IMR-90 (cell line): ENCODE measurements around the gene IL13.

Experiments used
- BHLHE40 ChIP-seq: fragments of 150-350 bp; IDR thresholded peaks from 2 replicates; pipeline ENCODE4 v1.6.1; 2016; ENCODE audit warnings: mild to moderate bottlenecking, low read depth, low read length
- CTCF ChIP-seq: conservative IDR thresholded peaks from 2 replicates; pipeline ENCODE4 v1.5.1; 2012; ENCODE audit warnings: mild to moderate bottlenecking, low read depth, low read length, improper control_type of control experiment
- ELK1 ChIP-seq: fragments of 150-350 bp; IDR thresholded peaks from 2 replicates; pipeline ENCODE4 v1.6.1; 2016; ENCODE audit warnings: low read depth, mild to moderate bottlenecking, low read length, moderate library complexity, borderline replicate concordance
- FOS ChIP-seq: fragments of 150-350 bp; IDR thresholded peaks from 2 replicates; pipeline ENCODE4 v1.6.1; 2016; ENCODE audit warnings: low read depth, low read length
- MAZ ChIP-seq: IDR thresholded peaks from 2 replicates; pipeline ENCODE4 v1.6.1; 2012; ENCODE audit warnings: low read depth, mild to moderate bottlenecking, low read length, improper control_type of control experiment, moderate library complexity, borderline replicate concordance
- MXI1 ChIP-seq: IDR thresholded peaks from 2 replicates; pipeline ENCODE4 v1.6.1; 2012; ENCODE audit warnings: low read depth, mild to moderate bottlenecking, low read length, moderate library complexity, borderline replicate concordance
- NFE2L2 ChIP-seq: fragments of 150-350 bp; IDR thresholded peaks from 2 replicates; pipeline ENCODE4 v1.6.1; 2016; ENCODE audit warnings: low read depth, mild to moderate bottlenecking, low read length
- POLR2A ChIP-seq: IDR thresholded peaks from 2 replicates; pipeline ENCODE4 v1.6.1; 2012; ENCODE audit warnings: mild to moderate bottlenecking, low read depth, low read length
- RAD21 ChIP-seq: IDR thresholded peaks from 2 replicates; pipeline ENCODE4 v1.6.1; 2012; ENCODE audit warnings: low read length, improper control_type of control experiment
- RCOR1 ChIP-seq: IDR thresholded peaks from 2 replicates; pipeline ENCODE4 v1.6.1; 2012; ENCODE audit warnings: mild to moderate bottlenecking, low read length, improper control_type of control experiment; ENCODE audit not compliant: insufficient replicate concordance
- RFX5 ChIP-seq: IDR thresholded peaks from 2 replicates; pipeline ENCODE4 v1.8.0; 2012; ENCODE audit warnings: low read depth, mild to moderate bottlenecking, low read length, moderate library complexity
- SMC3 ChIP-seq: fragments of 150-350 bp; IDR thresholded peaks from 2 replicates; pipeline ENCODE4 v1.6.1; 2016; ENCODE audit warnings: low read depth, mild to moderate bottlenecking, antibody characterized with exemption, low read length, moderate library complexity
- USF2 ChIP-seq: fragments of 150-350 bp; IDR thresholded peaks from 2 replicates; pipeline ENCODE4 v1.6.1; 2017; ENCODE audit warnings: mild to moderate bottlenecking, antibody characterized with exemption, low read length, low read depth

- TF ChIP-seq RCOR1 (no peak), CTCF (no peak), BHLHE40 (no peak), USF2 (no peak), SMC3 (no peak), MAZ (no peak), RFX5 (no peak), POLR2A (no peak), FOS (no peak), ELK1 (no peak), MXI1 (no peak), RAD21 (no peak), NFE2L2 (no peak)
Measured at GRCh38 chr5:132663771-132664695, 6.1 kb downstream of the IL13 start.
